ENCODE measurements around the gene TADA1.

DNA sequence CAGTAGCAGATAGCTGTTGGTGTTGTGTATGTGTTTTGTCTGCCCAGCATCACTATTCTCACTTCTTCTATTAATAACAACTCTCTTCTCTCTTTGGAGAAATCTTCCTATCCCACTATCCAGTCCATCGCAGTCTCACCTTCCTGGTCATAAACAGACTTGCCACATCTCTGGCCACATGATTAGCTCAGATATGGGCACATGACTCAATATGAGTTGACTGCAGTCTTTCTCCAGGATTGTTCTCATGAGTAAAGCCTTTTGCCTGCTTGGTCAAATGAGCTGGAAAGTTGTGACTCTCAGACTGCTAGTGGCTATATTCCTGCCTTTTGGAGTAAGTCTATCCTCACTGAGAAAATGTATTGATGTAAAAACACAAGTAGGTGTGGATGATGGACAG lies 32.9 kb upstream of the TADA1 start:
- TF ChIP-seq EZH2 (IDR thresholded peaks at IDR 0.05; ENCODE audit: low read depth, unreplicated experiment) = no peak
- TF ChIP-seq, protein P1, sequence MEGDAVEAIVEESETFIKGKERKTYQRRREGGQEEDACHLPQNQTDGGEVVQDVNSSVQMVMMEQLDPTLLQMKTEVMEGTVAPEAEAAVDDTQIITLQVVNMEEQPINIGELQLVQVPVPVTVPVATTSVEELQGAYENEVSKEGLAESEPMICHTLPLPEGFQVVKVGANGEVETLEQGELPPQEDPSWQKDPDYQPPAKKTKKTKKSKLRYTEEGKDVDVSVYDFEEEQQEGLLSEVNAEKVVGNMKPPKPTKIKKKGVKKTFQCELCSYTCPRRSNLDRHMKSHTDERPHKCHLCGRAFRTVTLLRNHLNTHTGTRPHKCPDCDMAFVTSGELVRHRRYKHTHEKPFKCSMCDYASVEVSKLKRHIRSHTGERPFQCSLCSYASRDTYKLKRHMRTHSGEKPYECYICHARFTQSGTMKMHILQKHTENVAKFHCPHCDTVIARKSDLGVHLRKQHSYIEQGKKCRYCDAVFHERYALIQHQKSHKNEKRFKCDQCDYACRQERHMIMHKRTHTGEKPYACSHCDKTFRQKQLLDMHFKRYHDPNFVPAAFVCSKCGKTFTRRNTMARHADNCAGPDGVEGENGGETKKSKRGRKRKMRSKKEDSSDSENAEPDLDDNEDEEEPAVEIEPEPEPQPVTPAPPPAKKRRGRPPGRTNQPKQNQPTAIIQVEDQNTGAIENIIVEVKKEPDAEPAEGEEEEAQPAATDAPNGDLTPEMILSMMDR (conservative IDR thresholded peaks at IDR 0.05; ENCODE audit: low read depth in 2 of 2) = no peak
- TF ChIP-seq ZNF114 (CRISPR knock-in tag; IDR thresholded peaks at IDR 0.05) = no peak
- TF ChIP-seq POLR2AphosphoS5 (IDR thresholded peaks at IDR 0.05; ENCODE audit: low read depth) = no peak
- no peak for TF ChIP-seq EZH2phosphoT487 (IDR thresholded peaks at IDR 0.05; ENCODE audit: unreplicated experiment)
- TF ChIP-seq CREB1 (CRISPR knock-in tag; IDR thresholded peaks at IDR 0.05; ENCODE audit: low read depth) = no peak
- TF ChIP-seq, protein P2, sequence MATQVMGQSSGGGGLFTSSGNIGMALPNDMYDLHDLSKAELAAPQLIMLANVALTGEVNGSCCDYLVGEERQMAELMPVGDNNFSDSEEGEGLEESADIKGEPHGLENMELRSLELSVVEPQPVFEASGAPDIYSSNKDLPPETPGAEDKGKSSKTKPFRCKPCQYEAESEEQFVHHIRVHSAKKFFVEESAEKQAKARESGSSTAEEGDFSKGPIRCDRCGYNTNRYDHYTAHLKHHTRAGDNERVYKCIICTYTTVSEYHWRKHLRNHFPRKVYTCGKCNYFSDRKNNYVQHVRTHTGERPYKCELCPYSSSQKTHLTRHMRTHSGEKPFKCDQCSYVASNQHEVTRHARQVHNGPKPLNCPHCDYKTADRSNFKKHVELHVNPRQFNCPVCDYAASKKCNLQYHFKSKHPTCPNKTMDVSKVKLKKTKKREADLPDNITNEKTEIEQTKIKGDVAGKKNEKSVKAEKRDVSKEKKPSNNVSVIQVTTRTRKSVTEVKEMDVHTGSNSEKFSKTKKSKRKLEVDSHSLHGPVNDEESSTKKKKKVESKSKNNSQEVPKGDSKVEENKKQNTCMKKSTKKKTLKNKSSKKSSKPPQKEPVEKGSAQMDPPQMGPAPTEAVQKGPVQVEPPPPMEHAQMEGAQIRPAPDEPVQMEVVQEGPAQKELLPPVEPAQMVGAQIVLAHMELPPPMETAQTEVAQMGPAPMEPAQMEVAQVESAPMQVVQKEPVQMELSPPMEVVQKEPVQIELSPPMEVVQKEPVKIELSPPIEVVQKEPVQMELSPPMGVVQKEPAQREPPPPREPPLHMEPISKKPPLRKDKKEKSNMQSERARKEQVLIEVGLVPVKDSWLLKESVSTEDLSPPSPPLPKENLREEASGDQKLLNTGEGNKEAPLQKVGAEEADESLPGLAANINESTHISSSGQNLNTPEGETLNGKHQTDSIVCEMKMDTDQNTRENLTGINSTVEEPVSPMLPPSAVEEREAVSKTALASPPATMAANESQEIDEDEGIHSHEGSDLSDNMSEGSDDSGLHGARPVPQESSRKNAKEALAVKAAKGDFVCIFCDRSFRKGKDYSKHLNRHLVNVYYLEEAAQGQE (IDR thresholded peaks at IDR 0.05; ENCODE audit: unreplicated experiment) = no peak
- no peak for TF ChIP-seq JUNB (IDR thresholded peaks at IDR 0.05; ENCODE audit: unreplicated experiment)
- TF ChIP-seq NANOG (IDR thresholded peaks at IDR 0.05; ENCODE audit: borderline replicate concordance) = no peak
- no peak for TF ChIP-seq STAT1 (IDR thresholded peaks at IDR 0.05; ENCODE audit: unreplicated experiment)
- TF ChIP-seq ZNF331 (CRISPR knock-in tag; IDR thresholded peaks at IDR 0.05; ENCODE audit: low read depth) = no peak
- TF ChIP-seq, protein P3, sequence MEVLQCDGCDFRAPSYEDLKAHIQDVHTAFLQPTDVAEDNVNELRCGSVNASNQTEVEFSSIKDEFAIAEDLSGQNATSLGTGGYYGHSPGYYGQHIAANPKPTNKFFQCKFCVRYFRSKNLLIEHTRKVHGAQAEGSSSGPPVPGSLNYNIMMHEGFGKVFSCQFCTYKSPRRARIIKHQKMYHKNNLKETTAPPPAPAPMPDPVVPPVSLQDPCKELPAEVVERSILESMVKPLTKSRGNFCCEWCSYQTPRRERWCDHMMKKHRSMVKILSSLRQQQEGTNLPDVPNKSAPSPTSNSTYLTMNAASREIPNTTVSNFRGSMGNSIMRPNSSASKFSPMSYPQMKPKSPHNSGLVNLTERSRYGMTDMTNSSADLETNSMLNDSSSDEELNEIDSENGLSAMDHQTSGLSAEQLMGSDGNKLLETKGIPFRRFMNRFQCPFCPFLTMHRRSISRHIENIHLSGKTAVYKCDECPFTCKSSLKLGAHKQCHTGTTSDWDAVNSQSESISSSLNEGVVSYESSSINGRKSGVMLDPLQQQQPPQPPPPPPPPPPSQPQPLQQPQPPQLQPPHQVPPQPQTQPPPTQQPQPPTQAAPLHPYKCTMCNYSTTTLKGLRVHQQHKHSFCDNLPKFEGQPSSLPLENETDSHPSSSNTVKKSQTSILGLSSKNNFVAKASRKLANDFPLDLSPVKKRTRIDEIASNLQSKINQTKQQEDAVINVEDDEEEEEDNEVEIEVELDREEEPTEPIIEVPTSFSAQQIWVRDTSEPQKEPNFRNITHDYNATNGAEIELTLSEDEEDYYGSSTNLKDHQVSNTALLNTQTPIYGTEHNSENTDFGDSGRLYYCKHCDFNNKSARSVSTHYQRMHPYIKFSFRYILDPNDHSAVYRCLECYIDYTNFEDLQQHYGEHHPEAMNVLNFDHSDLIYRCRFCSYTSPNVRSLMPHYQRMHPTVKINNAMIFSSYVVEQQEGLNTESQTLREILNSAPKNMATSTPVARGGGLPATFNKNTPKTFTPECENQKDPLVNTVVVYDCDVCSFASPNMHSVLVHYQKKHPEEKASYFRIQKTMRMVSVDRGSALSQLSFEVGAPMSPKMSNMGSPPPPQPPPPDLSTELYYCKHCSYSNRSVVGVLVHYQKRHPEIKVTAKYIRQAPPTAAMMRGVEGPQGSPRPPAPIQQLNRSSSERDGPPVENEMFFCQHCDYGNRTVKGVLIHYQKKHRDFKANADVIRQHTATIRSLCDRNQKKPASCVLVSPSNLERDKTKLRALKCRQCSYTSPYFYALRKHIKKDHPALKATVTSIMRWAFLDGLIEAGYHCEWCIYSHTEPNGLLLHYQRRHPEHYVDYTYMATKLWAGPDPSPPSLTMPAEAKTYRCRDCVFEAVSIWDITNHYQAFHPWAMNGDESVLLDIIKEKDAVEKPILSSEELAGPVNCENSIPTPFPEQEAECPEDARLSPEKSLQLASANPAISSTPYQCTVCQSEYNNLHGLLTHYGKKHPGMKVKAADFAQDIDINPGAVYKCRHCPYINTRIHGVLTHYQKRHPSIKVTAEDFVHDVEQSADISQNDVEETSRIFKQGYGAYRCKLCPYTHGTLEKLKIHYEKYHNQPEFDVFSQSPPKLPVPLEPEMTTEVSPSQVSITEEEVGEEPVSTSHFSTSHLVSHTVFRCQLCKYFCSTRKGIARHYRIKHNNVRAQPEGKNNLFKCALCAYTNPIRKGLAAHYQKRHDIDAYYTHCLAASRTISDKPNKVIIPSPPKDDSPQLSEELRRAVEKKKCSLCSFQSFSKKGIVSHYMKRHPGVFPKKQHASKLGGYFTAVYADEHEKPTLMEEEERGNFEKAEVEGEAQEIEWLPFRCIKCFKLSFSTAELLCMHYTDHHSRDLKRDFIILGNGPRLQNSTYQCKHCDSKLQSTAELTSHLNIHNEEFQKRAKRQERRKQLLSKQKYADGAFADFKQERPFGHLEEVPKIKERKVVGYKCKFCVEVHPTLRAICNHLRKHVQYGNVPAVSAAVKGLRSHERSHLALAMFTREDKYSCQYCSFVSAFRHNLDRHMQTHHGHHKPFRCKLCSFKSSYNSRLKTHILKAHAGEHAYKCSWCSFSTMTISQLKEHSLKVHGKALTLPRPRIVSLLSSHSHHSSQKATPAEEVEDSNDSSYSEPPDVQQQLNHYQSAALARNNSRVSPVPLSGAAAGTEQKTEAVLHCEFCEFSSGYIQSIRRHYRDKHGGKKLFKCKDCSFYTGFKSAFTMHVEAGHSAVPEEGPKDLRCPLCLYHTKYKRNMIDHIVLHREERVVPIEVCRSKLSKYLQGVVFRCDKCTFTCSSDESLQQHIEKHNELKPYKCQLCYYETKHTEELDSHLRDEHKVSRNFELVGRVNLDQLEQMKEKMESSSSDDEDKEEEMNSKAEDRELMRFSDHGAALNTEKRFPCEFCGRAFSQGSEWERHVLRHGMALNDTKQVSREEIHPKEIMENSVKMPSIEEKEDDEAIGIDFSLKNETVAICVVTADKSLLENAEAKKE (CRISPR knock-in tag; IDR thresholded peaks at IDR 0.05) = no peak
- TF ChIP-seq, protein P4, sequence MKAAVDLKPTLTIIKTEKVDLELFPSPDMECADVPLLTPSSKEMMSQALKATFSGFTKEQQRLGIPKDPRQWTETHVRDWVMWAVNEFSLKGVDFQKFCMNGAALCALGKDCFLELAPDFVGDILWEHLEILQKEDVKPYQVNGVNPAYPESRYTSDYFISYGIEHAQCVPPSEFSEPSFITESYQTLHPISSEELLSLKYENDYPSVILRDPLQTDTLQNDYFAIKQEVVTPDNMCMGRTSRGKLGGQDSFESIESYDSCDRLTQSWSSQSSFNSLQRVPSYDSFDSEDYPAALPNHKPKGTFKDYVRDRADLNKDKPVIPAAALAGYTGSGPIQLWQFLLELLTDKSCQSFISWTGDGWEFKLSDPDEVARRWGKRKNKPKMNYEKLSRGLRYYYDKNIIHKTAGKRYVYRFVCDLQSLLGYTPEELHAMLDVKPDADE (IDR thresholded peaks at IDR 0.05) = no peak
